H1 (cell line): ENCODE measurements around the gene EEF2K.

Experiments
- BACH1 ChIP-seq: IDR thresholded peaks from 2 replicates; pipeline ENCODE4 v1.6.1; 2012; ENCODE audit warnings: low read length, improper control_type of control experiment
- CBX5 ChIP-seq: fragments of 300-800, 300-1000 bp; sonication (generic); IDR thresholded peaks from 2 replicates; pipeline ENCODE4 v1.7.1; 2016; ENCODE audit warnings: antibody characterized with exemption, low read length, low read depth
- EP300 ChIP-seq, 2 experiments: IDR thresholded peaks; 1 replicate in 1 of 2; 2 replicates in 1 of 2; pipeline ENCODE4 v1.6.1; 2011 to 2012; ENCODE audit warnings: low read depth in 2 of 2, low read length in 2 of 2, mild to moderate bottlenecking in 2 of 2, borderline replicate concordance in 1 of 2, inconsistent platforms in 1 of 2, moderate library complexity in 1 of 2
- EZH2 ChIP-seq: fragments of 200-600 bp; sonication (generic); IDR thresholded peaks from 2 replicates; pipeline ENCODE4 v1.7.1; 2012; ENCODE audit warnings: low read depth, mild to moderate bottlenecking, moderate library complexity, low read length, inconsistent platforms; ENCODE audit not compliant: severe bottlenecking
- POLR2A ChIP-seq, 2 experiments: IDR thresholded peaks; 1 replicate in 1 of 2; 2 replicates in 1 of 2; pipeline ENCODE4 v1.6.1; 2011; ENCODE audit warnings: low read depth in 2 of 2, low read length in 2 of 2, mild to moderate bottlenecking in 2 of 2; ENCODE audit errors: control extremely low read depth in 1 of 2
- SIN3A ChIP-seq, 2 experiments: IDR thresholded peaks in 1 of 2; conservative IDR thresholded peaks in 1 of 2; 2 replicates each; pipeline ENCODE4 v1.6.1; 2011 to 2012; ENCODE audit warnings: low read length in 2 of 2, improper control_type of control experiment in 1 of 2, low read depth in 1 of 2, mild to moderate bottlenecking in 1 of 2
- SIRT6 ChIP-seq: IDR thresholded peaks from one replicate; pipeline ENCODE4 v1.7.1; 2012; ENCODE audit warnings: low read length, inconsistent platforms
- SIX5 ChIP-seq: IDR thresholded peaks from 2 replicates; pipeline ENCODE4 v1.6.1; 2011; ENCODE audit warnings: mild to moderate bottlenecking, low read depth, low read length
- SP1 ChIP-seq: IDR thresholded peaks from 2 replicates; pipeline ENCODE4 v1.6.1; 2011; ENCODE audit warnings: low read depth, low read length
- SUZ12 ChIP-seq: fragments of 200-600 bp; sonication (generic); IDR thresholded peaks from 2 replicates; pipeline ENCODE4 v1.6.1; 2012; ENCODE audit warnings: mild to moderate bottlenecking, inconsistent platforms, low read length, moderate library complexity, mixed read lengths
- TEAD4 ChIP-seq: IDR thresholded peaks from 2 replicates; pipeline ENCODE4 v1.6.1; 2012; ENCODE audit warnings: low read depth, low read length, inconsistent platforms, mixed read lengths
- TF ChIP-seq, protein P1 (sequence below), 3 experiments: IDR thresholded peaks; 1 replicate in 2 of 3; 2 replicates in 1 of 3; pipeline versions ENCODE4 v1.5.1 to v1.6.1; 2011; ENCODE audit warnings: low read length in 3 of 3, mild to moderate bottlenecking in 3 of 3, inconsistent platforms in 2 of 3, low read depth in 1 of 3, moderate library complexity in 1 of 3; ENCODE audit not compliant: insufficient read depth in 1 of 3; ENCODE audit errors: control extremely low read depth in 1 of 3
- TF ChIP-seq, protein P2 (sequence below): IDR thresholded peaks from 2 replicates; pipeline ENCODE4 v1.6.1; 2012; ENCODE audit warnings: inconsistent platforms

DNA sequence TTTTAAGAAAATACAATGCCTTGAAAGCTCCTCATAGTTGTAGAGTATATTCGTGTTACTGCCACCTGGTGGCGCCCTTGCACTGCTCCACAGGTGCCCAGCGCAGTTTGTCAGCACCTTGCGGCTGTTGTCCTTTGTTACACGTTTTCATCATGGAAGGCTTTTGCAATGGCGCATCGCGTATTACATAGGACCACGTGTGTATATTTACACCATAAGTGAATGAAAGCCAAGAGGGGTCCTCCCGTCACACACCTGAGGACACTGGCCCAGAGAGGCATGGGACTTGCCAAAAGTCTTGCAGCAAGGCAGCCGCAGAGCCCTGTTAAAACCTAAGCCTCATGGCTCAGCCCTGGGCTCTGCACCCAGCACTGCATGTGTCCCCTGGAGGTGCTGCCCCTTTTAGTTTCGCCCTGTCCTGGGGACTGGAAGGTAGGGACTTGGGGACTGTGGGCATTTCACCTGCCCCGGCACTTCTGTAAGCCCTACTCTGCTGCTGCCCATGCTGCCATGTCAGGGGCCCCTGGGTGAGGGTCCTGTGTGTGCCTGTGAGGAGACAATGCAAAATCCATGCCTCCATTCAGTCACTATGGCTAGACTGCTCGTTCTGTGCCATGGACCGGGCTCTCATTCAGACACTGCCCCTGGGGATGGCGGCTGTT lies 115.4 kb downstream of the EEF2K start:
- TF ChIP-seq SIX5 (no peak), SP1 (no peak), CBX5 (no peak), EZH2 (no peak), SIRT6 (no peak), SIN3A (conservative IDR thresholded peaks at IDR 0.05 in 1 of 2, IDR thresholded peaks at IDR 0.05 in 1 of 2; ENCODE audit: low read depth in 1 of 2, low read length in 2 of 2) (no peak), SUZ12 (no peak), TEAD4 (no peak), POLR2A (IDR thresholded peaks at IDR 0.05; ENCODE audit: control extremely low read depth in 1 of 2, low read depth in 2 of 2, low read length in 2 of 2) (no peak), EP300 (IDR thresholded peaks at IDR 0.05; ENCODE audit: borderline replicate concordance in 1 of 2, low read depth in 2 of 2, low read length in 2 of 2) (no peak), BACH1 (no peak)
- TF ChIP-seq, protein P1, sequence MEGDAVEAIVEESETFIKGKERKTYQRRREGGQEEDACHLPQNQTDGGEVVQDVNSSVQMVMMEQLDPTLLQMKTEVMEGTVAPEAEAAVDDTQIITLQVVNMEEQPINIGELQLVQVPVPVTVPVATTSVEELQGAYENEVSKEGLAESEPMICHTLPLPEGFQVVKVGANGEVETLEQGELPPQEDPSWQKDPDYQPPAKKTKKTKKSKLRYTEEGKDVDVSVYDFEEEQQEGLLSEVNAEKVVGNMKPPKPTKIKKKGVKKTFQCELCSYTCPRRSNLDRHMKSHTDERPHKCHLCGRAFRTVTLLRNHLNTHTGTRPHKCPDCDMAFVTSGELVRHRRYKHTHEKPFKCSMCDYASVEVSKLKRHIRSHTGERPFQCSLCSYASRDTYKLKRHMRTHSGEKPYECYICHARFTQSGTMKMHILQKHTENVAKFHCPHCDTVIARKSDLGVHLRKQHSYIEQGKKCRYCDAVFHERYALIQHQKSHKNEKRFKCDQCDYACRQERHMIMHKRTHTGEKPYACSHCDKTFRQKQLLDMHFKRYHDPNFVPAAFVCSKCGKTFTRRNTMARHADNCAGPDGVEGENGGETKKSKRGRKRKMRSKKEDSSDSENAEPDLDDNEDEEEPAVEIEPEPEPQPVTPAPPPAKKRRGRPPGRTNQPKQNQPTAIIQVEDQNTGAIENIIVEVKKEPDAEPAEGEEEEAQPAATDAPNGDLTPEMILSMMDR (IDR thresholded peaks at IDR 0.05; ENCODE audit: control extremely low read depth in 1 of 3, insufficient read depth in 1 of 3, low read depth in 1 of 3, low read length in 3 of 3), result peak; percentile 86 to 97 (median 91)
- TF ChIP-seq, protein P2, sequence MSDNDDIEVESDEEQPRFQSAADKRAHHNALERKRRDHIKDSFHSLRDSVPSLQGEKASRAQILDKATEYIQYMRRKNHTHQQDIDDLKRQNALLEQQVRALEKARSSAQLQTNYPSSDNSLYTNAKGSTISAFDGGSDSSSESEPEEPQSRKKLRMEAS, result peak; percentile 85
